8988T (cell line): Measurements from ENCODE around the gene UNC79.
"Not testable (repeated sequence)": the region's sequence is repeated elsewhere in the genome, so short reads cannot be mapped to it uniquely, and the experiment has no call there.

Experiments used
- DNase-seq: peaks from one replicate; pipeline ENCODE4 v3.0.0; 2011

The UNC79 gene

GRCh38 chr14:93496856-93497741, 66.4 kb downstream of the UNC79 start:
- no peak for DNase-seq

- DNase-seq, result no peak
These were observed 79.3 kb downstream of the UNC79 start for GRCh38 chr14:93510056-93510455.

- DNase-seq, result no peak
These were observed 80.3 kb downstream of the UNC79 start for GRCh38 chr14:93511001-93511400.

GRCh38 chr14:93520053-93520607, 89.4 kb downstream of the UNC79 start:
- DNase-seq, result no peak

- DNase-seq, result no peak
These were observed 91.5 kb downstream of the UNC79 start for GRCh38 chr14:93522221-93522620.

- DNase-seq, result not testable (repeated sequence)
These were observed 94.5 kb downstream of the UNC79 start for GRCh38 chr14:93525216-93525615.

- no peak for DNase-seq
These were observed 95.1 kb downstream of the UNC79 start for GRCh38 chr14:93525696-93526451.

GRCh38 chr14:93527203-93527607, 96.5 kb downstream of the UNC79 start:
- DNase-seq, result no peak

GRCh38 chr14:93528884-93529558, 98.3 kb downstream of the UNC79 start:
- DNase-seq, result no peak

GRCh38 chr14:93531644-93532043, 100.9 kb downstream of the UNC79 start:
- no peak for DNase-seq

- no peak for DNase-seq
These were observed 101.8 kb downstream of the UNC79 start for GRCh38 chr14:93532541-93532940.

- DNase-seq, result no peak
These were observed 102.7 kb downstream of the UNC79 start for GRCh38 chr14:93533437-93533836.

GRCh38 chr14:93533842-93534241, 103.1 kb downstream of the UNC79 start:
- DNase-seq, result no peak

GRCh38 chr14:93535537-93535936, 104.8 kb downstream of the UNC79 start:
- no peak for DNase-seq

- DNase-seq, result no peak
These were observed 106.2 kb downstream of the UNC79 start for GRCh38 chr14:93536945-93537344.

- DNase-seq, result no peak
These were observed 107.2 kb downstream of the UNC79 start for GRCh38 chr14:93537951-93538350.

GRCh38 chr14:93538413-93538812, 107.7 kb downstream of the UNC79 start:
- no peak for DNase-seq

GRCh38 chr14:93540235-93540634, 109.5 kb downstream of the UNC79 start:
- no peak for DNase-seq

GRCh38 chr14:93543766-93544165, 113.0 kb downstream of the UNC79 start:
- no peak for DNase-seq

GRCh38 chr14:93544212-93544611, 113.5 kb downstream of the UNC79 start:
- no peak for DNase-seq

GRCh38 chr14:93546642-93547041, 115.9 kb downstream of the UNC79 start:
- no peak for DNase-seq

- DNase-seq, result no peak
These were observed 117.5 kb downstream of the UNC79 start for GRCh38 chr14:93548102-93548843.
